SK-N-SH treated with all-trans-retinoic acid at 6 μM for 48 hours (cell line): Measurements from ENCODE around the gene GALNT13.

Source experiments
- CSDC2 ChIP-seq: fragments of 250-450 bp; sonication (Bioruptor Pico); IDR thresholded peaks from 2 replicates; pipeline ENCODE4 v1.5.0; 2020; ENCODE audit warnings: mild to moderate bottlenecking, moderate library complexity
- PATZ1 ChIP-seq: fragments of 250-450 bp; sonication (Bioruptor Pico); IDR thresholded peaks from 2 replicates; pipeline ENCODE4 v1.8.0; 2020; ENCODE audit warnings: mild to moderate bottlenecking, moderate library complexity, borderline replicate concordance
- PPARA ChIP-seq: fragments of 250-450 bp; sonication (Bioruptor Pico); IDR thresholded peaks from 2 replicates; pipeline ENCODE4 v1.5.0; 2020; ENCODE audit warnings: mild to moderate bottlenecking, borderline replicate concordance
- RARB ChIP-seq: fragments of 250-450 bp; sonication (Bioruptor Pico); IDR thresholded peaks from 2 replicates; pipeline ENCODE4 v1.8.0; 2021; ENCODE audit warnings: mild to moderate bottlenecking, moderate library complexity
- TCF4 ChIP-seq: fragments of 250-450 bp; sonication (Bioruptor Pico); IDR thresholded peaks from 2 replicates; pipeline ENCODE4 v1.8.0; 2021; ENCODE audit warnings: mild to moderate bottlenecking, moderate library complexity, borderline replicate concordance
- TOX ChIP-seq: fragments of 250-450 bp; sonication (Bioruptor Pico); IDR thresholded peaks from 2 replicates; pipeline ENCODE4 v1.8.0; 2021; ENCODE audit warnings: mild to moderate bottlenecking, moderate library complexity, borderline replicate concordance
- ZFP3 ChIP-seq: fragments of 250-450 bp; sonication (Bioruptor Pico); IDR thresholded peaks from 2 replicates; pipeline ENCODE4 v1.5.0; 2020; ENCODE audit warnings: mild to moderate bottlenecking, moderate library complexity
- ZNF565 ChIP-seq: fragments of 450-650 bp; formaldehyde crosslinking; conservative IDR thresholded peaks from 2 replicates; pipeline ENCODE4 v1.5.0; 2020; ENCODE audit warnings: low read depth, mild to moderate bottlenecking, moderate library complexity

- TF ChIP-seq CSDC2, result no peak
- no peak for TF ChIP-seq TCF4 (CRISPR knock-in tag)
- TF ChIP-seq TOX, result no peak
- no peak for TF ChIP-seq ZFP3
- TF ChIP-seq ZNF565 (CRISPR knock-in tag), result no peak
- TF ChIP-seq RARB (CRISPR knock-in tag), result no peak
- no peak for TF ChIP-seq PPARA (CRISPR knock-in tag)
- TF ChIP-seq PATZ1, result no peak
Observed at GRCh38 chr2:154361276-154361675, 489.6 kb downstream of the GALNT13 start.
